Forelimb muscle (tissue), 1 donor: ENCODE results near the gene IFT122. TPM values are rescaled to one million over a fixed set of nuclear protein-coding genes. Genes with fewer than 3 reads are reported as not detected.

Experiments
- DNase-seq: peaks from one replicate; pipeline ENCODE4 v3.0.0-alpha.2; 2013; ENCODE audit warnings: low read depth
- polyA plus RNA-seq: library from polyadenylated mRNA; unstranded; fragments of 120-200 nt; gene quantifications from one replicate; pipeline ENCODE4 v1.2.1, GENCODE V29; 2013; ENCODE audit not compliant: insufficient read length

The IFT122 gene
- polyA plus RNA-seq, 1 donor, result 33.2 TPM

DNA sequence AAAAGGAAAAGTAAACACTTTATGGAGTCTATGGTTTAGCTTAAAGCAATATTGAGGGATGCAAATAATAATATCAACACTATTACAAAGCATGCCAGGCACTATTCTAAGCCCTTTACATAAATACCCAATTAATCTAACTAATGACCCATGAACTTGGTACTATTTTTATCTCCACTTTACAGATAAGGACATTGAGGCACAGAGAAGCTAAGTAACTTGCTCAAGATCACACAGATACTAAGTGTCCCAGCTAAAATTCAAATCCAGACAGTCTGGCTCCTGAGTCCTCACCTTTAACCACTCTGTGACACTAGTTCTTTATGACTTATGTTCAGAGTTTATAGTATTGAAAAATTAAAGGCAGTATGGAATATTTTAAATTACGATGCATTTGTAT, 5.9 kb upstream of the IFT122 start:
- DNase-seq, result no peak

DNA sequence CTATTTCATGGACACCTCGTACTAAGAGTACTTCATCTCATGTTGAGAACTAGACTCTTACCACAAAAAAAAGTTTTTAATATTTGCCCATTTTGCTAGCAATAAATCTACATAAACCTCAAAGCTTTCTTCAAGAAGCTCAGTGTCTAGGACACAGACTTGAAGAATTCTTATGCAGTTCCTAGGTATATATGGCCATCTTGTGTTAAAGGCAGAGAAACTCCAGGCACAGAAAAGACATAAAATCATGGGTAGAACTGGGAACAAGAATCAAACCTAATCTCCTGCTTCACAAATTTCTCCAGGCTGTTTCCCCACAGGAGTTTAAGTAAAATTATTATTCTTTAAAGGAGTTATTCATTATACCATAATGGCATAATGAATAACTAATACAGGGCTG, 4.7 kb upstream of the IFT122 start:
- DNase-seq, result no peak

DNA sequence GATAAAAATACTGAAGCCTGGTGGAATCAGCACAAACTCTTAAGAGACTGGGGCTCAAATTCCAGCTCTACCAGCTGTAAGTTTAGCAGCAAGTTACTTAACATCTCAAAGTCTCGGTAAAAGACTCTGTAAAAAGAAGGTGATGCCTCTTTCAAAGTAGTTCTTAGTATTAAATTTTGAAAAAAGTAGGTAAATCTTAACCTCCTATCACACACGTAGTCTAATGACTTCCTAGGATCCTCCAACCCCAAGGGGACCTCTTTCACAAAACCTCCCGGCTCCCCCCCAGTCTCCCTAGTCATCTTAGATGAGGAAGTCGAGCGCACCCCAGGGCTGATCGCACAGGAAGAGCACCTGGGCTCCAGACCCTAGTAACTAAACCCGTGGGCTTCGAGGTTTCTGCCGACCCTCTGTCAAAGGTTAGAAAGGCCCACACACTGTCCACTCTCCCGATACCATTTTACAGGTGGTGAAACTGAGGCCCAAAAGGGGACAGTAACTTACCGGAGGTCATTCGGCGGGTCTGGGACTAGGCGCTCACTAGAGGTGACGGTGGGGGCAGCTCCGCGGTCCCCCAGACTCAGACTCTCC, 703 bp upstream of the IFT122 start:
- DNase-seq, result no peak

DNA sequence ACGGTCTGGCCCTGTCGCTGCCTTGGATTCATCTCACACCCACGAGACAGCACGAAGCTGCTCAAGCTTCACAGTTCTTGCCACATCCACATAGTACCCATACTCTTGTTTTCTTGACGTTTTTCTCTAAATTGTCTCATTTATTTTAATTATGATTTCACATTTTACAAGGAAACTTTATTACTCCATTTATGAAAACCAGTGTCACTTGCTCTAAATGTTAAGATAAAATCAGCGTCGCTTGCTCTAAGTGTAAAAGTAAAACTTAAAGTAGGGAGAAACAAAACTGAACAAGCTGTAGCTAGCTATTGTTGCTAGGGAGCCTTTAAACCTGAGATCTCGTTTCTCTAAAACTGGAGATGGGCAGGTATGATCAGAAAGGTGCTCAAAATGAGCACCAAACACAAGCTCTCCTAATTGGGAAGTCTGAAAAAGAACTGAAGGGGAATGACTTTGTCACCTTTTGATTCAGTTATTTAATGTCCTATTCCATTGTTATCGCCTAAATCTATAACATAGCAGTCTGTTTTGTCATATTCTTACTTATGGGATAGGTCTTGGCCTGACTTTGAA, 680 bp downstream of the IFT122 start:
- DNase-seq, result no peak

DNA sequence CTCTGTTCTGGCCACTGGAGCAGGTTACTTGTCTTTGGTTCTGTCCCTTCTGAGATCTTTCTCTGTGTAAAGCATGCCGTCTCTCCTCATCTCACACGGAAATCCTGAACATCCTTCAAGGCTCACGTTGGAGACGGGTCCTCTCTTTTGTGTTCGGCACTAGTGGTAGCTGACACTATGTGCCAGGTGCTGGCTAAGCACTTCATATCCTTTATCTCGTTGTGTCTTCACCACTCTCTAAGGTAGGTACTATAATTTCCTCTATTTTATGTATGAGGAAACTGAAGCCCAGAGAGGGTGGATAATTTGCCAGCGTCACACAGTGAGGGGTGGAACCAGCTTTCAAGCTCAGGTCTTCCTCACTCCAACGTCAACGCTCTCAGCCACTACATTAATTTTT, 1.2 kb downstream of the IFT122 start:
- DNase-seq, result no peak

DNA sequence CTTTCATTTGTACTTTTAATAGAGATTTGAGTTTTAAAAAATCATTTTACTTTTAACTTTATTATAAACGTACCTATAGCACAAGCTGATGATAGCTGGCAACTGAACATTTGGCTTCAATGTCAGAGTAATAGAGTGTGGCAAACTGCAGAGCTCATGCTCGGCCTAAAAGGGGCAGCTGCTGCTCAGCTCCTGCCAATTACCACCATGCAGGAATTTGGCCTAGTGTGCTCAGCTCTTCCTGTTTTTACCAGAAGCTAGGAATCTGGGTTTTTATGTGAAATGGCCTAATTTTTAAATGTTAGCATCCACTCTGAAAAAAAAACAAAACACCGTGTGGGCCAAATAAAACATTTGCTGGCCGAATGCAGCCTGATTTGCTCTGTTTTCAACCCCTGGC, 1.8 kb downstream of the IFT122 start:
- DNase-seq, result no peak

DNA sequence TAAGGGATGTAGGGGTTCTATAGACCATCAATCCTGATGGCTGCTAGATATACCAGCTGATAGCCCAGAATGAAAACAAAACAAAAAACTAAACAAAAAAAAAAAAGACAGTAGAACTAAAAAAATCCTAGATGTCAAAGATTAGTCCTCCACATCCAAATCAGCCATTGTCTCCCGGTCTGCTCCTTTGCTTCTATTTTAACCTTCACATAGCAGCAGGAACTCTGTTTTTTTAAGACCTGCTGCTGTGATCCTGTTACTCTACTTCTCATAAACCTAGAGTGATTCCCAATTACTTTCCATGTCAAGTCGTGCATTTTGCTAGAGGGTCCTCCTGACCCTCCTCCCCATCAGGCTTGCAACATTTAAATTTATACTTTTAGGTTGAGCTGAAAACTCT, 2.5 kb downstream of the IFT122 start:
- no peak for DNase-seq

DNA sequence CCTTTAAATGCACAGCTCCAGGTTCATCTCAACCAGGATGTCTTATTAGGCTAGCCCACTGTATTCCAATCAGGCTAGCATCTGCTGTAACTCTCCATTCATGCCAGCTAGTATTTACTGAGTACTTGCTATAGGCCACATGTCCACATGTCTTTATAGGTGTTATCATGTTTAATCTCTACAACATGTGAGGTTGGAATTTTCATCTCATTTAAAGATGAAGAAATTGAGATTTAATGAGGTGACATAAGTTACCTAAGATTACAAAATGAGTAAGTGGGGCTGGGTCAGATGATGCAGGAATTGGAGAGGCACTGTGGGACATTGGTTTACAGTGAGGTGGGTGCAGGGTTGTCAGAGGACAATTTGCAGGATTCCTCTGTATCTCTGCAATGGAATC, 2.9 kb downstream of the IFT122 start:
- no peak for DNase-seq

DNA sequence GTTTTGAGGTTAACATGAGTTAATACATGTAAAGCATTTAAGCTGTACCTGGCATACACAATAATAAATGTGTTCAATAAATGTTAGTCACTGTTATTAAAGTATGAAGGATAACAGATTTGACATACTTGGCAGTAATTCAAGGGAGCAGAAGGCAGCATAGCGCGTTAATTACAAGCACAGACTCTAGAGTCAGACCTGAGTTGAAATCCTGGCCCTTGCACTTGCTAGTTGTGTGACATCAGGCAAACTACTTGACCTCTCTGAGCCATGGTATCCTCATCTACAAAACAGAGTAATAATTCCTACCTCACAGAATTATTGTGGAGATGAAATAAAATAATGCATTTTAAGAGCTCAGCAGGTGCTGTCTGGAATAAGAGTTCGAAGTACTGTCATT, 5.4 kb downstream of the IFT122 start:
- DNase-seq, result no peak

DNA sequence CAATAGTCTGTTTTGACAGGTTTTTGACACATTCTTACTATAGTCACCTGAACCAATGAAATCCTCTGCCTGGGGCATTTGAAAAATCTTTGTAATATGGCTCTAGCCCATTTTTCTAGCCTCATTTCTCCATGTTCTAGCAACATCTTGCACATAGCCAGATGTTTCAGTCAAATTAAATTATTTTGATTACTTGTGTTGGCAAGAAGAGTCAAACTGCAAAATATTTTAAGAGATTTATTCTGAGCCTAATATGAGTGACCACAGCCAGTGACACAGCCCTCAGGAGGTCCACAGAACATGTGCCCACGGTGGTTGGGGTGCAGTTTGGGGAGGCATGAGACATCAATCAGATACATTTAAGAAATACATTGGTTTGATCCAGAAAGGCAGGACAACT, 6.9 kb downstream of the IFT122 start:
- no peak for DNase-seq

DNA sequence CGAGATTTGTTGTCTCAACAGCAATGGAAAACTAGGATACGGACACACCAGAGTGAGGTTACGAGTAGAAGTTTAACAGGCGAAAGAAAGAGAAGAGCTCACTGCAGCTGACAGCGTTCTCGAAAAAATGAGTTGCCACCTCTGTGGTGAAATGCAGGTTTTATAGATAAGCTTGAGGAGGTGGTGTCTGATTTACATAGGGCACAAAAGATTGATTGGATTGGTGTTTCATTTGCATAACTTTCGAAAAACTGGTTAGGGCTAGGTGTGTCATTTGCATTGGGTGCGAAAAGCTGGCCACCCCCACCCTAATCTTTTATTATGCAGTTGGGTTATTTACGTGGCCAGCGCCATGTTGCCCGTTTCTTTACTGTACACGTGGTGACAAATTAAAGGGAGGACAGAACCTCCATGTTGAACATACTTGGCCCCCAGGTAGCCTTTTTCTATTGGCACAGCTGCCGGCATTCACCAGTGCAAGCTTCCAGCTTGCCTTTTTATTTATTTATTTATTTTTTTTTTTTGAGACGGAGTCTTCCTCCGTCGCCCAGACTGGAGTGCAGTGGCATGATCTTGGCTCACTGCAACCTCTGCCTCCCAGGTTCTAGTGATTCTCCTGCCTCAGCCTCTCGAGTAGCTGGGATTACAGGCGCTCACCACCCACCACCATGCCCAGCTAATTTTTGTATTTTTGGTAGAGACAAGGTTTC, 8.3 kb downstream of the IFT122 start:
- no peak for DNase-seq

DNA sequence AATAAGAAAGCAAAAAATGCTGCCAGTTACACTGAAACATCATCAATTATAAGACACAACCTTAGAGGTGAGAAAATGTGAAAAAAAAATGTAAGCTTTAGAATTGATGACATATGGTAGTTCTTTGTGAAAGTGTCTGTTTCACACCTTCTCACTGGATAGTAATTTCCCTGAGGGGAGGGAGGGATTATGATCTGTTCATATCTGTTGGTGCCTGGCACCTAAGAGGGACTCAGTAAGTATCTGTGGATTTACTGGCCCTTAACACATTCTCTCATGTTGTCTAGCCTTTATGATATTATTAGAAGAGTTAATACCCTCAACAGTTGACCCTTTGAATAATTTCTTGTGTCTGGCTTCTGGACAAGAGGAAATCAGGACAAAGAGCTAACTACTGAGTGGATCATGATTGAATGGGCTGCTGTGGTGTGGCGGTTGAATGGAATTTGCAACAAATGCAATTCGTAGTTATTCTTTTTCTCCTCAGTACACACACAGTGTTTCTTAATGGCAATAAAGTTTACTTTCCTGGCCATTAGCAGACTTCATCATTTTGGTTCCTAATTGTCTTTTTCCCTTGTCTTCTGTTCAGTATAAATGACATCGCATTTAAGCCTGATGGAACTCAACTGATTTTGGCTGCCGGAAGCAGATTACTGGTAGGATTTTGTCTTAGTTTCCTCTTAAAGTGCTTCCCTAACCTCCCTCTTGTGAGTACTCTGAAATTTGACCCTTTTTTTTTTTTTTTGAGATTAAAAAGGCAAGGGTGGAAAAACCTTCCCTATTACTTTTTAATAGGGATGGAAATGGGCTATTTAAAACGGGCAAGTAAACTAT, 9.5 kb downstream of the IFT122 start:
- no peak for DNase-seq

DNA sequence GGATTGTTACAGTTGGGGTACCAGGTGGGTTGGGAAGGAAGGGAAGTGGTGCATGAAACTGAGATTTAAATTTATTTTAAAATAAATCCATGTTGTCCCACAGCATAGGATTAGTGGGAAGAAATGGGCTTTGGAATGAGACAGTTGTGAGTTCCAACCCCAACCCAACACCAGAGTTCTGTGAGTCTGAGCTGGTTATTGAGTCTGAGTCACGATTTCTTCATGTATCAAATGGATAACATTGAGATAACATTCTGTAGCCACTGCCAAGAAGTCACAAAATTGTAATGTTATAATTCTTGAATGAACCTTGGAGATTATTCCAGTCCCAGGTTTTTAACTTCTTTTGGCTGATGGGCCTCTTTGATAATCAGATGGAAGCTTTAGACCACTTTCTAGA, 13.7 kb downstream of the IFT122 start:
- no peak for DNase-seq

DNA sequence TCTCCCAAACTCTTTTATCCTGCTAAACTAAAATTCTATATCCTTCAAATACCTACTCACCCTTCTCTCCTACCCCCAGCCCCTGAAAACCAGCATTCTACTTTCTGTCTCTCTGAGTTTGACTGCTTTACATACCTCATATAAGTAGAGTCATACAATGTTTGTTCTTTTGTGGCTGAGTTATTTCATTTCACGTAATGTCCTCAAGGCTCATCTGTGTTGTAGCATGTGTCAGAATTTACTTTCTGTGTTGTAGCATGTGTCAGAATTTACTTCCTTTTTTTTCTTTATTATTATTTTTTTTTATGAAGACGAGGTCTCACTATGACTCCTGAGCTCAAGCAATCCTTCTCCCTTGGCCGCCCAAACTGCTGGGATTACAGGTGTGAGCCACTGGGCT, 20.1 kb downstream of the IFT122 start:
- DNase-seq, result no peak

DNA sequence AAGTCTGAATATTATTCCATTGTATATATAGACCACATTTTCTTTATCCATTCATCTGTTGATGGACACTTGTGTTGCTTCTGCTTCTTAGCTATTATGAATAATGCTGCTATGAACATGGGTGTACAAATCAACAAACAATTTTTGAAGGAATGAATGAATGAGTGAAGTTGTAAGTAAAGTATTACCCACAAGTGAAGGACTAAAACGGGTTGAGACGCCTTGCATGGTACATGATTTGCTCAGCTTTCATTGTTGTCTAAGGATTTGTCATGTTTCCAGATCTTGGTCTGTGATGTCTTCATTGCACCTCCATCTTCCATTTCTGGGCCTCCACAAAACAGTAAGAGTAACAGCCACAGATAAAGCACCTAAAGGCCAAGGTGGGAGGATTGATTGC, 20.5 kb downstream of the IFT122 start:
- DNase-seq, result no peak

DNA sequence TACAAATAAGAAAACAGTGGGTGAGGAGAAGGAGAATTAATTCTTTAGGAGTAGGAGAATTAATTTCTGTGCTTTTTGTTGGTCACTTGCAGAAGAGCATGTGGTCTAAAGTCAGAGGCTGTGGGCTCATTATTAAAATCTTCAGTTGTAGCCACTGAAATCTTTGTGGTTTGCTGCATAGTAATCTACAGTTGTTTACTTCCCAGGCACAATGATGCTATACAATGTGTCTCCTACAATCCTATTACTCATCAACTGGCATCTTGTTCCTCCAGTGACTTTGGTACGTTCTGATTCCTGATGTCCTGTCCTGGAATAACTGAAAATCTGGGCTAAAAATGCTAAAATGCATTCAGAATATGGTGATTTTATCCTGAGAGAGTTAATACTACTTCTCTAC, 21.0 kb downstream of the IFT122 start:
- no peak for DNase-seq

DNA sequence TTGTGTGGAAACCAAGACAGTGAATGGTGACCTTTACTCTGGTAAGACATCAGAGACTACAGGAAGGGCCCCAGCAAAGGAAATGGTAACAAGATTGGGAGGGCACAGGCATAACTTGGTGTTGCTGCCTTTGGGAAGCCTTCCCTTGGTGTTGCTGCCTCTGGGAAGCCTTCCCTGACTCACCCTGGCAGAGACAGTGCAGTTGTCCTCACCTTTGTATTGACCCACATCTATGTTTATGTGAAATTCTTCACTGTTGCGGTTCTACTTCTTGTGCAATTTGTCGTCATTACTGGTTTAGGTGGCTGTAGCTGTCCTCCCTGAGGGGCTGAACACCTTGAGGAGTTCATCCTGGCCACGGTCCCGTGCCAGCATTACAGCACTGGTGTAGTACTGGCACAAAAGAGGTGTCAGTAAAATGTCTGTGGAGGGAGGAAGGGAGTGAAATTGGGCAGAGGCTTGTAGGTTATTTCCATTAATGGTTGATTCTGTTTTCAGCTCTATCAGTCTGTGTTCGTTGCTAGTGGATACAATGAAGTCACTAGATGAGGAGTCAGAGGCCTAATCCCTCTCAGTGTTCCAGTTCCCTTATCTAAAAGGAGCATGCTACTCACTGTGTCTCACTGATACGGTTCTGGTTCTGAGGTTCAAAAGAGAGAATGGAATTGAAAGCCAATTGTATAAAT, 21.6 kb downstream of the IFT122 start:
- DNase-seq, result no peak

DNA sequence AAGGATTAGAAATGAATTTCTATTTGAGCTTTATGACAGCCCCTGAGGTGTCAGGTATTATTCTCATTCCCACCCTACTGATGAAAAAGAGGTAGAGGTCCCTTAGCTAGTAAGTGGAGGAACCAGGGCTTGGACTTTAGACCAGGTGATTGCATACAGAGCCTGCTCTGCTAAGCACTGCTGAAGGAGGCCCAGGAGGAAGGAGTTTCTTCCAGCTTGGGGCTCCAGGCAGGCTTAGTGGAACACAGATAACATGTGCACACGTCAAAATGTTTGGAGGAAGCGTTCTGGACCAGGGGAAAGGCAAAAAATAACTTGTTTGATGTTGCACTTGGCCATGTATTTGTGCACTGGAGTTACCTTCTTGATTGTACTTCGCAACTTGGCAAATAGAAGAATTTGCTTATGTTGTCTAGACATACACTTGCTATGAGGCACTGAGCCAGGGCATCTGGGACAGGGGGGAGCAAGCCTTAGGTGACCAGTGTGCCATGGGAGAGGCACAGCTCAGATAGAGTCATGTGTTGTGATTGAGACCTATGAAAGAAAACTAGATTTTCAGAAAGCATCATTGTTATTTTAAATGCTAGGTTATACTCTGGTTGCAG, 22.4 kb downstream of the IFT122 start:
- no peak for DNase-seq

DNA sequence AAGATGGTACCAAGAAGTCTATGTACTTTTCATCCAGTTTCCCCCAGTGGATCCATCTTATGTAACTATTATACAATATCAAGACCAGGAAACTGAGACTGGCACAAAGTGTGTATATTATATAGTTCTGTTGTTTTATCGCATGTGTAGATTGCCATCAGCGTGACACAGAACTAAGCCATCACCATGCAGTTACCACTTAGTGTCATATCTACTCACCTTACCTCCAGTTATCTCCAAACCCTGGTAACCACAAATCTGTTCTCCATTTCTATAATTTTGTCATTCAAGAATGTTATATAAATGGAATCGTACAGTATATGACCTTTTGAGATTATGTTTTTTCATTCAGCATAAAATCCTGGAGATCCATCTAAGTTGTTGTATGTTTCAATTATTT, 23.1 kb downstream of the IFT122 start:
- DNase-seq, result no peak

DNA sequence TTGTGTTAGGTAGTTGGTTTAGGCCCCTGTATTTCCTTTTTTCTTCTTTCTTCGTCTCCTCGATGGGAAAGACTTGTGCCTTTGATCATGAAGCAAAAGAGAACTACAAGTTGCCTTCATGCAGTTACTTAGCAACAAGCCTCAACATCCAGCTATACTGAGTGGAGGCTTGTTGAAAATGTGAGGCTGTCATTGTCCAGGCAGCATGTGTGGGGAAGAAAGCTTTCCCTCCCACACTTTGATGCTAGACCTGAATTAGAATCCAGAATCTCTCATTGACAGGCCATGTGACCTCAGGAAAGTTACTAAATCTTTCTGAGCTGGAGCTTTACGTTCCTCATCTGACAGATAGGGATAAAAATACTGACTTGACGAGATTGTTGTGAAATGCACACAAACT, 23.7 kb downstream of the IFT122 start:
- no peak for DNase-seq

DNA sequence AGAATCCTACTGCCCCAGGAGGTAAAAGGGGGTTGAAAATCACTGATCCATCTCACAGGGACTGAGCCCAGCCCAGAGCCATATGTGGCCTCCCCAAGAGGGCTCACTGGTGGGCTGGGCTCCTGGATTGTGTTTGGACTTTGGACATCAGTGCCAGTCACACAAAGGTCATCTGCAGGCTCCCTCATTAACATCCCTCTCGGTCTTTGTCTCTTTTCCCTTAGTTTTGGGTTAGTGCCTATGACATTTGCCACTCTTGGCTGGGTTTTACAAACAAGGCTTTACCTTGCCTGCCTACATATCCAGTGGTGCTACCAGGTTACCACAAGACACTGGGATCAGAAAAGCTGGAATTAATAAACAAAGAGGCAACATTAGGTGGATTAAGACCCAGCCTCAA, 27.9 kb downstream of the IFT122 start:
- no peak for DNase-seq

DNA sequence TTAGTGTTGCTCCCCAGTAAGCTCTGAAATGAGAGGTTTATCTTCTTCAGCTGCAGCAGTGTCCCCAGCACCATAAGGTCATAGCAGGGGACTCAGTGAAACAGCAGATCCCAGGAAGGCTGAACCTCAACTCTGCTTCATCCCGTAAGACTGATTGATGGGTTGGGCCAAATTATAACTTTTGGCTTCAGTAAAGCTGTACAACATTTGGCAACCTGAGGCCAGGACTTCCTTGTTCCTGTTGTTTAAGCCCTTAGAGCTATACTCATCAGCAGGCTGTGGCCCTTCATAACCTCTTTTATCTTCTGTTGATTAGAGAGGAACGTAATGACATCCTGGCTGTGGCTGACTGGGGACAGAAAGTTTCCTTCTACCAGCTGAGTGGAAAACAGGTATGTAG, 29.0 kb downstream of the IFT122 start:
- DNase-seq, result no peak
